Measurements from ENCODE around the gene USP3.
"Not testable (repeated sequence)": the region's sequence is repeated elsewhere in the genome, so short reads cannot be mapped to it uniquely, and the experiment has no call there.

USP3 gene

GRCh38 chr15:63617627-63618026 is 113.2 kb downstream of the USP3 start:
- DNase-seq, result not testable (repeated sequence)

DNA sequence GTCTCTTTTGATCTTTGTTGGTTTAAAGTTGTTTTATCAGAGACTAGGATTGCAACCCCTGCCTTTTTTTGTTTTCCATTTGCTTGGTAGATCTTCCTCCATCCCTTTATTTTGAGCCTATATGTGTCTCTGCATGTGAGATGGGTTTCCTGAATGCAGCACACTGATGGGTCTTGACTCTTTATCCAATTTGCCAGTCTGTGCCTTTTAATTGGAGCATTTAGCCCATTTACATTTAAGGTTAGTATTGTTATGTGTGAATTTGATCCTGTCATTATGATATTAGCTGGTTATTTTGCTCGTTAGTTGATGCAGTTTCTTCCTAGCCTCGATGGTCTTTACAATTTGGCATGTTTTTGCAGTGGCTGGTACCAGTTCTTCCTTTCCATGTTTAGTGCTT is 116.4 kb downstream of the USP3 start:
- DNase-seq, result not testable (repeated sequence)

- DNase-seq, result no peak
Measured at GRCh38 chr15:63623232-63623969, 119.0 kb downstream of the USP3 start.

DNA sequence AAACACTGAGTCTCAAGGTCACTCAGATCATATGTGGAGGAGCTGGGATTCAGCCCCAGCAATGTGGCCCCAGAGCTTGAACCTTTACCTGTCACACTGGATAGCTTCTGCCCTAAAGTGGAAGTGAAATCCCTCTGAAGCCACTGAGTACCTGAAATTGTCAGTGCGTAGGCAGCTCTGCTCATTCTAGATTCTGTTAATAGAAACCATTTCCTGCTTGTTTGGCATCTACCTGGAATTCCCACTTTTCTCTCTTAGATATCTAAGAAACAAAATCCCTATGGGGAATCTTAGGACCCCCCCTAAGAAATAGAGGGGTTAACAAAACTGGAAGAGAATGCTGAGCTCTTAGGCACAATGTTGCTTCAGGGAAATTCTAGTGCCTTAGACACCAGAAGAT is 122.6 kb downstream of the USP3 start:
- DNase-seq, result no peak

- DNase-seq, result no peak
Measured at GRCh38 chr15:63628123-63628822, 123.9 kb downstream of the USP3 start.

DNA sequence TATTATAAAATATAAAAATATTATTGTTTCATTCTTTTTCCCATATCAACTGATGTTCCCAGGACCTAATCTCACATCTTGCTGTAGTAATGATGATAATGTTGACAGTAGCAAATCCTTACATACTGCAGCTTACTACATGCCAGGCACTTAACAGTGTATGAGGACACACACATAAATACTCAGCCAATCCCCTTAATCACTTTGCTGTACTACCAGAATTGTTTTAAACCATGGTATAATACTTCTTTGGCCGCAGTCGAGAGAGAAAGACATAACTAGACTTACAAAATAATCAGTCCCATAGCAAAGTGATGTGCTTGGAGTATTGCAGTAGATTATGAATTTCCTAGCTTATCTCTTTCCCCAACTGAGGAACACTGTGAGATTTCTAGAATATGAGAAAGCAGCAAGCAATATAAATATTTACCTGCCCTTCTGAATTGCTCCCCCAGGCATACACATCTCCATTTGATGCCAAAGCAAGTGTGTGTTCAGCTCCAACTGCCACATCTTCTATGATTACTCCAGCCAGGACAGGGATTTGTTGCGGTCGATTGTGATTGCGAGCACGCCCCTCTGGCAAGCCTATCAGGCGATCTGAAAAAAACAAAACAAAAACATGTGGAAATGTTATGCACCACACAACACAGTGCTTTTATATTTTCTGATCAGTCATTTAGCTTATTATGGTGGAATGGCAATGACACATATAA is 125.8 kb downstream of the USP3 start:
- DNase-seq, result no peak

GRCh38 chr15:63633312-63633711 is 128.9 kb downstream of the USP3 start:
- DNase-seq, result no peak

- DNase-seq, result no peak
Measured at GRCh38 chr15:63634154-63634553, 129.8 kb downstream of the USP3 start.

DNA sequence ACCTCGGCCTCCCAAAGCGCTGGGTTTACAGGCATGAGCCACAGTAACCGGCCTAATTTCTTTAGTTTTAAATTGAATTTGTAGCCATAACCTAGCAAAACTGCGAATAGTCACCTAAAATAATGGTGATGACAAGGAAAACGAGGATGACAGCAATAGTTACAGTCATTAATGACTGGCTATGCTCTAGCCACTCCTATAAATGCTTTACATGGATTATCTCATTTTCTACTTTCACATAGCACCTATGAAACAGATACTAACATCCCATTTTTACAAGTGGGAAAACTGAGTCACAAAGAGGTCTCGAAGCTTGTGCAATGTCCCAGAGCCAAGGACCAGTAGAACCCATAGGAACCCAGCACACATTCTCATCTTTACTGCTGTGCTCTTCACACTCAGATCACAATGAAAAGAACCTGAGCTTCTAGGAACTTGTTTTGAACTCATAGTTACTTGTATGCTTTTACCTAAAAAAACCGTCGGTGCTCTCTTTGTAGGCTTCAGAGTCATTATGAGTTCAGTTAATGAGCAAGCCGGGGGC is 132.2 kb downstream of the USP3 start:
- DNase-seq, result no peak

DNA sequence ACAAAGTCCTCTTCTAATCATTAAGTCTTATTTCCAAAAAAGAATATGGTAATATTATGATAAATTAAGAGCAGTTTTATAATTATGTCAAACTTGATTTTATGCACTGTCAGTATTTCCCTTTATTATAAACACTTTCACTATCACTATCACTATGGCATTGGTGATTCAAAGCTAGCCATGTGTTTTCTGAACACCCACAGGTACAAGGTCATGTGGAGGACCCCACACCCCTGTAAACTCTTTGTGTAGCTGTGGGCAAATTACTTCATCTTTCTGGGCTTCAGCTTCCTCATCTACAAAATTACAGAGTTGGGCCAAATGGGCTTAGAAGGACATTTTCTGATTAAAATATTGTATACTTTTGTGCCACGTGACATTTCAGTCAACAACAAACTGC is 134.4 kb downstream of the USP3 start:
- DNase-seq, result no peak

GRCh38 chr15:63640146-63640545 is 135.8 kb downstream of the USP3 start:
- no peak for DNase-seq

Measured in NCI-H345 (cell line).